Uterus (tissue), 2 donors: ENCODE results near the gene PRRC2C.

Source experiments
- POLR2A ChIP-seq, 2 donors: fragments of 450-650 bp; IDR thresholded peaks; one replicate each; pipeline ENCODE4 v1.6.1; 2016; ENCODE audit warnings: antibody characterized with exemption in 2 of 2, mild to moderate bottlenecking in 1 of 2, moderate library complexity in 1 of 2
- TF ChIP-seq, protein P1 (sequence below), 4 experiments: fragments of 200-600 bp in 2 of 4; fragments of 450-650 bp in 2 of 4; sonication (generic) in 2 of 4; IDR thresholded peaks; one replicate each; pipeline ENCODE4 v1.5.1; 2016 to 2019; ENCODE audit warnings: antibody characterized with exemption in 4 of 4, mild to moderate bottlenecking in 2 of 4, moderate library complexity in 1 of 4

DNA sequence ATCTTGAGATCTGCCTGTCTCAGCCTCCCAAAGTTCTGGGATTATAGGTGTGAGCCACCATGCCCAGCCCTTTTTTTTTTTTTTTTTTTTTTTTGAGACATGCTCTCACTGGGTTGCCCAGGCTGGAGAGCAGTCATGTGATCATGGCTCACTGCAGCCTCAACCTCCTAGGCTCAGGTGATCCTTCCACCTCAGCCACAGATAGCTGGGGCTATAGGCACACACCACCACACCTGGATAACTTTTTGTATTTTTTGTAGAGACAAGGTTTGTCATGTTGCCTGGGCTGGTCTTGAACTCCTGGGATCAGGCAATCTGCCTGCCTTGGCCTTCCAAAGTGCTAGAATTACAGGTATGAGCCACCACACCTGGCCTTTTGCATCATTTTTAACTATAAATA, 17.7 kb upstream of the PRRC2C start:
- TF ChIP-seq, protein P1, sequence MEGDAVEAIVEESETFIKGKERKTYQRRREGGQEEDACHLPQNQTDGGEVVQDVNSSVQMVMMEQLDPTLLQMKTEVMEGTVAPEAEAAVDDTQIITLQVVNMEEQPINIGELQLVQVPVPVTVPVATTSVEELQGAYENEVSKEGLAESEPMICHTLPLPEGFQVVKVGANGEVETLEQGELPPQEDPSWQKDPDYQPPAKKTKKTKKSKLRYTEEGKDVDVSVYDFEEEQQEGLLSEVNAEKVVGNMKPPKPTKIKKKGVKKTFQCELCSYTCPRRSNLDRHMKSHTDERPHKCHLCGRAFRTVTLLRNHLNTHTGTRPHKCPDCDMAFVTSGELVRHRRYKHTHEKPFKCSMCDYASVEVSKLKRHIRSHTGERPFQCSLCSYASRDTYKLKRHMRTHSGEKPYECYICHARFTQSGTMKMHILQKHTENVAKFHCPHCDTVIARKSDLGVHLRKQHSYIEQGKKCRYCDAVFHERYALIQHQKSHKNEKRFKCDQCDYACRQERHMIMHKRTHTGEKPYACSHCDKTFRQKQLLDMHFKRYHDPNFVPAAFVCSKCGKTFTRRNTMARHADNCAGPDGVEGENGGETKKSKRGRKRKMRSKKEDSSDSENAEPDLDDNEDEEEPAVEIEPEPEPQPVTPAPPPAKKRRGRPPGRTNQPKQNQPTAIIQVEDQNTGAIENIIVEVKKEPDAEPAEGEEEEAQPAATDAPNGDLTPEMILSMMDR (IDR thresholded peaks at IDR 0.05) = no peak
- no peak for TF ChIP-seq POLR2A (IDR thresholded peaks at IDR 0.05)
